CD4-positive, alpha-beta T cell treated with Interleukin-4 for 4 hours (primary cell): ENCODE results near the gene KLHL24.
"Not testable (repeated sequence)": the region's sequence is repeated elsewhere in the genome, so short reads cannot be mapped to it uniquely, and the experiment has no call there.

Experiments
- DNase-seq: peaks from one replicate; pipeline ENCODE4 v3.0.0-alpha.2; 2020

Gene KLHL24

GRCh38 chr3:183635107-183635430 lies 354 bp upstream of the KLHL24 start:
- no peak for DNase-seq

- peak; percentile 93 for DNase-seq
These were observed 1.0 kb downstream of the KLHL24 start for GRCh38 chr3:183636221-183637105.

DNA sequence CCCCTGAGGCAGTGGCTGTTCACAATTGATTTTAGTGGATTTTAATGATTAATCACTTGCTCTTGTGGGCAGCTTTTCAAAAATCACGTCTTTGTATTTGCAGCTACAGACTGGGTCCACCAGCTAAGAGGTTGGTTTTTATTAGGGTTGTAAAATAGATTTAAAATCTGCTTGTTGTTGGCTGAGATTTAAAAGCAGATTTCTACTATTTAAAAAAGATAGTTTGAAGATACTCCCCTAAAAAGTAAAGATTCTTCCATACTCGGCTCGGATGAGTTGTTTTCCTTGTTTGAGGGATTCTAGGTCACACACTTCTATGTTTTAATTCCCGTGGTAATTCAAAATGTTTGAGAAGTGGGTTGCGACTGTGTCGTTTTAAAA lies 1.7 kb downstream of the KLHL24 start:
- DNase-seq: no peak

DNA sequence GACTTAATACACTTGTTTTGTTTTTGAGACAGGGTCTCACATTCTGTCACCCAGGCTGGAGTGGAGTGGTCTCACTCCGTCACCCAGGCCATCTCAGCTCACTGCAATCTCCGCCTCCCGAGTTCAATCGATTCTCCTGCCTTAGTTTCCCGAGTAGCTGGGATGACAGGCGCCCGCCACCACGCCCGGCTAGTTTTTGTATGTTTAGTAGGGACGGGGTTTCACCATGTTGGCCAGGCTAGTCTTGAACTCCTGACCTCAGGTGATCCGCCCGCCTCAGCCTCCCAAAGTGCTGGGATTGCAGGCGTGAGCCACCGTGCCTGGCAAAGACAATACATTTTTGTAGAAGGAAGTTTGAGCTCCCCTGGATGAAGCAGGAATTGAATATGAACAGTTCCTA lies 2.2 kb downstream of the KLHL24 start:
- DNase-seq: not testable (repeated sequence)

DNA sequence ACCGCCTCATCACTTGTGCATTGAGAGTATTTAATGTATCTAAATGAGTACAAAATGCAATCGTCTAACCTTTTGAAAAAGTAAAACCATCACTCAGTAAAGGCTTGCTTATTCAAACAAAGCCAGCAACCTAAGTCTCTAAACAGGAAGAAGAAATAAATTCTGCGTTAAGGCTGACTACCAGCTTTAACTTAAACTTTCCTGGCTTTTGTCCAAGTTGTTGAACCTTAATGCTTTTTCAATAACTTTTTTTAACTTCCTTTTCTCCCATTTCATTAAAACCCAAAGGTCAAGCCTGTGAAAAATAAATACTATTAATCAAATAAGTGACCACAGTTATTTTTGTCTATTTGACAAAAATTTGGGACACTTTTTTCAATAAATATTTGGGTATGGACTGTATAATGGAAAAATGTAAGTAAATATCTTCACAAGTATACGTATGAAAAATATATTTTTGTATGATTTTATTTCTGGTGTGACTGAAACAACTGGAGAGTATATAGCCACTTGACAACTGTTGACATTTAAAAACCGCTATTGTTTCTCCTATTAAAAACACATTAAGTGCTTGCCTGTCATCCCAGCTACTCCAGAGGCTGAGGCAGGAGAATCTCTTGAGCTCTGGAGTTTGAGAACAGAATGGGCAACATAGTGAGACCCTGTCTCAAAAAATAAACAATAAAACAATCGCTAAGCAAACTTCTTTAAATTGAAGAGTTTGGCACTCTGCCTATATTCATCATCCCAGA lies 2.9 kb downstream of the KLHL24 start:
- DNase-seq: no peak

- not testable (repeated sequence) for DNase-seq
These were observed 5.2 kb downstream of the KLHL24 start for GRCh38 chr3:183640635-183641034.

- DNase-seq: no peak
These were observed 6.5 kb downstream of the KLHL24 start for GRCh38 chr3:183641882-183642281.

DNA sequence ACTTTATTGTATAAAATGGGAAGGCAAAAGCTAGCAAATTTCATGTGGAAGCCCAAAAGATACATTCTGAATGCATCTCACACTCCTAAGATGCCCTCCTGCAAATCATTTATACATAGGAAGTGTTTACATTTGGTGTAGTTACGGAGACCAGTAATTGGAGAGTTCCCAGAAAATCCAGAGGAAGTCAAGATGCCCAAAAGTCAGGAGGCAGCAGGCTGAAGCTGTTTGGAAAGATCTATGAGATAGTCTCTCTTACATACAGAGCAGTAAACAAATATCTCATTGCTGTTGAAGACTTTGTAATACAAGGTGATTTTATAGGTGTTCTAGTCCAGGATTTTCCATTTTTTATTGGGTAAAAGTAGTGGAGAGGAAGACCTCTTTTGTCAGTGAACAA lies 8.8 kb downstream of the KLHL24 start:
- DNase-seq: no peak

DNA sequence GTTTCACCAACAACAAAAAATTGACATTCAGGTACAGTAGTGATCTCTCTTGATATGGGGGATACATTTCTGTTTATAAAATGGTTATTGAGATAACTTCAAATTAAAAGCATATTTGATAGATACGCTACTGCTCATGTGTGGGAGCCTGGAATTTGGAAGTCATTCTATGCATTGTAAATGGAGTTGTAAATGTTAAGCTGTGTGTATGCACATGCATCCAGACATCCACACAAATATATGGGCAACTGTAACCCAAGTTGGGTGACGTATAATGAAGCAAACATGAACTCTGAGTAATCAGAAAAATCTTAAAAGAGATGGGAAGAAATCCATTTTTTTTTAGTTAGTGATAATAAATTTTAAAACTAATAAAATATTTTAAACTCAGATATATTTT lies 9.8 kb downstream of the KLHL24 start:
- DNase-seq: no peak

- no peak for DNase-seq
These were observed 15.1 kb downstream of the KLHL24 start for GRCh38 chr3:183650554-183650953.

DNA sequence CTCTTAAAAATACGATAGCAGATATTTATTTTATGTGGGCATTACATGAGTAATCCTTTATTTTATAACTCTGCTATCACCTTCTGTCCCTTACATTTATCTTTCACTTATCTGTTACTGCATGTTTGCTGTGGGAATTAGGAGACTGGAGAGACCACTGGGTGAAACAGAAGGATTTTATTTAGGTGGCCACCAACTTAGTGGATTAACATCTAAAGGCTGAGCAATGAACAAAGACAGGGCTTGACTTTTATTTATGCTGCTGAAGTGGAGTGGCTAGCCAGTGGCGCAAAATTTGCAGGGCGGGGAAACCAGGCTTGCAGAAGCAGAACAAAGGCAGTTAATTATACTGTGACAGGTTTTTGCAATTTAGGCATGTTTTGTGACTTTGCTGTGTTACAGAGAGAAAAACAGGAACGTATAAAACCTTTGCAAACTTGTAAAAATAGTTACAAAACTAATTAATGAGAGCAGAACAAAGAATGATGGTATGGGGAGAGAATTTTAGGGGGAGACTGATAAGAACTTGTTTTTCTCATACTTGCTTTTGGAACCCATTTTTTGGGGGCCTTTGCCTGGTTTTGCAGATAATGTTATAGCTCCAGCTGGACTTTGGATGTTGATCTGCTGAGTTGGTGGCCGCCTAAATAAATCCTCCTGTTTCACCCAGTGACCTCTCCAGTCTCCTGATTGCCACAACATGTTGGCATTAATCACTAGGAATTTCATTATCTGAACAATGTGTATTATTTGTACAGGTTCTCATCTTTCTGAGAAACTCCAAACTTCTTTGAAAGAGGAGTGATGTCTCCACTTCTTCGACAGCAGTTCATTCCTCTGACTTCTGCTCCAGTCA lies 18.0 kb downstream of the KLHL24 start:
- DNase-seq: no peak

- DNase-seq: no peak
These were observed 19.3 kb downstream of the KLHL24 start for GRCh38 chr3:183654727-183655126.

DNA sequence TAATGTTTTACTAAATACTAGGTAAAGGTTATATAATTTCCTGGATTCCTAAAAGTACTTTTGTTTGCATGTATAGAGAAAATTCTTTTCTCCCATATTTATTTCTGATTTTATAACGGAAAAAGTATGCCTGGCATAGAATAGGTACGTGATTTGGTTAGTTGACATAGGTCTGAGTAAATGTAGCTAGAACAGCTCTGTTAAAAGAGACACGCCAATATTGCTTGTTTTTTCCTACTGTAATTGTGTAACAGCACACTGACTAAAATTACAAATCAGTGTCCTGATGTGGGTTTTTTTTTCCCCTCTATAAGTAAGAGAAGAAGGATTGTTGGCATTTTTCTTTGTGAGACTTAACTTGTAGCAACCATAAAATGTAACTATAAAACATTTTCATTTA lies 26.7 kb downstream of the KLHL24 start:
- no peak for DNase-seq

GRCh38 chr3:183664913-183665381 lies 29.5 kb downstream of the KLHL24 start:
- DNase-seq: no peak

- DNase-seq: no peak
These were observed 44.6 kb downstream of the KLHL24 start for GRCh38 chr3:183680061-183680460.

GRCh38 chr3:183687705-183688104 lies 52.3 kb downstream of the KLHL24 start:
- no peak for DNase-seq

- DNase-seq: no peak
These were observed 53.5 kb downstream of the KLHL24 start for GRCh38 chr3:183688874-183689273.

GRCh38 chr3:183689621-183690020 lies 54.2 kb downstream of the KLHL24 start:
- DNase-seq: not testable (repeated sequence)

DNA sequence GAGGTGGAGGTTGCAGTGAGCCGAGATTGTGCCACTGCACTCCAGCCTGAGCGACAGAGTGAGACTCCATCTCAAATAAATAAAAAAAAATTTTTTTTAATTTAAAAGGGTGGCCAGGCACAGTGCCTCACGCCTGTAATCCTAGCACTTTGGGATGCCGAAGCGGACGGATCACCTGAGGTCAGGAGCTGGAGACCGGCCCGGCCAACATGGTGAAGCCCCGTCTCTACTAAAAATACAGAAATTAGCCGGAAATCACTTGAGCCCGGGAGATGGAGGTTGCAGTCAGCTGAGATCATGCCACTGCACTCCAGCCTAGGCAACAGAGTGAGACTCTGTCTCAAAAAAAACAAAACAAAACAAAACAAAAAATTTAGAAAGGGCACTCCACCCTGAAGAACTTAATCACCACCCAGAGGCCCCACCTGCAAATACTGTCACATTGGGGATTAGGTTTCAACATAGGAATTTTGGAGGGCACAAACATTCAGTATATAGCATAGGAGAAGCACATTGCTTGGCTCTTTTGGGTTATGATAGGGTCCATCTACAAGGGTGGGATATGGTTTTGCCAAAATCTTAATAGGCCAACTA lies 55.1 kb downstream of the KLHL24 start:
- no peak for DNase-seq

- no peak for DNase-seq
These were observed 57.0 kb downstream of the KLHL24 start for GRCh38 chr3:183692436-183692835.

DNA sequence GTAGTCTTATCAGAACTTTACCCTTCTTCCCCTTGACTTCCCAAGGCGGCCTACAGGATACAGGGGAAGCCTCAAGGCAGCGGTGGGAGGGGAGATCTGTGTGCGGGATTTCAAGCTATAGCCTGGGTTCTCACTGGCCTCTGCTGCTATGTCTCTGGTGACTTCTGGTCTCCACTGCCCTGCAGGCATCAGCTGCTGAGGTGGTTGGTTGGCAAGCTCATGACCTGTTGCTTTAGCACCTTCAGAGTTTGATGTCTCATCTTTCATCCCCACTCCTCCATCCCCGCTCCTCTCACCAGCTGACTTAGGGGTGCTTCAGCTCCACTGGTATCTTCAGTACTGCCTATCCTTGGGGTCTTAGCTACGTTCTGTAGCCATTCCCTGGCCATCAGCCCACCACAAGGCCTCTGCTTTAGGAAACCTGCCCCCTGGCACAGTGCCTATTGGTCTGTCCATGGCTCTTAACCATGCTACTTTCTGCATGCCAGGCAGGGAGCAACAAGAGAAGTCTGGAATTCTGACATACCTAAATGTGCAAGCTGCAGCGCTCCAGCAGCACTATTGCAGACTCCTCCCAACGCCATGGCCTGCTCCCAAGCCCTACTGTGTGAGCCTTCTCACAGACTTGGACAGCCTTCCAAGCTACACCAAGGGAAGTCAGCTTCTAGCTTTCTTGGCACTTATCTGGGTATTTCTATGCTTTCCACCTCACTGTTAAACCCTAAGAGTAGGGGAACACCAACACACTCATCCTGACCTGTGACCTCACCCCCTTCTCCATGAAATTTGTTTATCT lies 60.3 kb downstream of the KLHL24 start:
- no peak for DNase-seq

GRCh38 chr3:183697123-183697609 lies 61.7 kb downstream of the KLHL24 start:
- DNase-seq: no peak
